ENCODE data around the gene RIMKLB.
"Not testable (repeated sequence)": the region's sequence is repeated elsewhere in the genome, so short reads cannot be mapped to it uniquely, and the experiment has no call there.

Gene RIMKLB

DNA sequence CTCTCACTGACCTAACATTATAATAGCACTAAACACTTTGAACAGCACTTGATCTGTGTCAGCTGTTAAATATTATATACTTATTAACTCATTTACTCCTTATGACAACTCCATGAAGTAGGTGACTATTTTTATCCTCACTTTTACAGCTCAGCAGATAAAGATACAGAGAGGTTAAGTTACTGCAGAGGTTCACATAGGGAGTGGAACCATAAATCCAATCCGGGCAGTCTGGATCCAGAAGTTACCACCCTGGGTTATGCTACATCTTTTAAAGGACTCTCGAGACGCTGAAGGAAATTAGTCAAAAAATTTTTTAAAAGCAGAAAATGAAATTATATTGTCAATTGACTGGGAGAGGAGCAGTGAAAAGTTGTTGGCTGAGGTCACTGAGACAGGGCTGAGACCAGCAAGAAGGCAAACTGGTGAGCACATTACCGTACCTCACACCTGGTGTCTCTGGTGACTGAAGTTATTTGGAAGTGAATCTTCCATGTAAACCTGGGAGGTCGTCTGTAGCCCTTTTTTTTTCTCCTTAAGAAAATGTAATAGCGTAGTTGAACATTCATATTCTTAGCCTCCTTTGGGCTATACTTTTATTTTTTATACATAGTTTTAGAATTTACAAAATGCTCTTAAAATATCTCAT, 1.2 kb upstream of the RIMKLB start:
- DNase-seq: no peak

DNA sequence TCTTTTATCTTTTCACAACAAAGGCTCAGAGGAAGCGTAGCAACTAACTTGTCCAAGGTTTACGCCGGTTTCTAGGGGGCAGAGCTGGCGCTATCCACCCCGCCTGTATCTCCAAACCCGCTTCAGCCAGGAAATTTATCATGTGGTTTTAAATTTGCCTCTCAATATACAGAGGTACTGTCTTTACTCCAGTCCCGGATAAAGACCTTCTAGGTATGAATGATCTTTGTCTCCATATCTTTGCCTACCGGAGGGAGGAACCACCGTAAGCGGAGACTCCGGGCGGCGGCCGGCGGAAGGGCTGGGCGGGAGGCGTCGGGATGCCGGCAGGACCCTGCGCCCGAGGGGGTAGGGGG, 693 bp upstream of the RIMKLB start:
- DNase-seq: peak; percentile 26

DNA sequence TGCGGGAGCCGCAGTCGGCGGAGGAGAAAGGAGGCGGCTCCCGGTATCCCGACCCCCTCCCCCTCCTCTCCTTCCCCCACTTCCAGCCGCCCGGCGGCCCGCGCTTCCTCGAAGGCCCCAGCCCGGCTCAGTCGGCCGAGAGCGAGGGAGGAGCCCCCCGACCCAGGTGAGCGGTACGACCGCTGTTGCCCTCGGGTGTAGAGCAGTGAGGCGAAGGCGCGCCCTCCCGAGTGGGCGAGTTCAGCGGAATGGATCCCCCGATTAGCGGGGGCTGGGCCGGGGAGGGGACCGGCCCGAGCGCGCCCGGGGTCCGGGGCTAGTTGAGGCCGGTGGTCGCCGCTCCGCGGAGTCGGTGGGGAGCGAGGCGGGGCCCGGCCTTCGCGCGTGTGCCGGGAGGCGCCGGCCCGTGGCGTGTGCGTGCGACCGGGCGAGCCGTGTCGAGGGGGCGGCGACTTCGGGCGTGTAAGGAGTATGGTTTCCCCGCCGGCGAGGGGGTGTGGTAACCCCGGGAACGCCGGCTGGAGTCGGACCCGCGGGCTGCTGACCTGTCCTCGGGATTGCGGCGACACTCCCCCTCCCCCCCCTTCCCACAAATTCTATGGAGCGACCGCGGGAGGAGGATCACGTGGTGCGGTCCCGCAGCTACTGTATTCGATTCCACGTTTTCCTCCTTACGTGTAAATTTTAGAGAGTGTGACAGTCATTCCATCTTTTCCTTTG, 501 bp downstream of the RIMKLB start:
- DNase-seq: no peak

DNA sequence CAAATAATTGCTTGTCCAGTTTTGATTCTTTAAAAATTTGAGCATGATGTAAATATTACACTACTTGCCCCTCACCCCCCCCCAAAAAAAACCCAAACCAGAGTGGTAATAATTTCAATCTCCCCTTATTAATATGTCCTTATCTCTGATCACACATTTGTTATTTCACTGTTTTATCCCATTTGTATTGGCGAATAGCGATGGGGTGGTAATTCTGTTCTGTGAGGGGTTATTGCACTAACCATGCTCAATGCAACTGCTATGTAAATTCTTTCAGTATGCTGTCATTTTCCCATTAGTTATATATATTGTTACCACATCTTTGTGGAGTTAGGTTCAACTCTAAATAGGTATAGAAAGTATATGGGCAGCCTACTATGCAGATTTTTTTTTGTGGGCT, 1.1 kb downstream of the RIMKLB start:
- DNase-seq: no peak

DNA sequence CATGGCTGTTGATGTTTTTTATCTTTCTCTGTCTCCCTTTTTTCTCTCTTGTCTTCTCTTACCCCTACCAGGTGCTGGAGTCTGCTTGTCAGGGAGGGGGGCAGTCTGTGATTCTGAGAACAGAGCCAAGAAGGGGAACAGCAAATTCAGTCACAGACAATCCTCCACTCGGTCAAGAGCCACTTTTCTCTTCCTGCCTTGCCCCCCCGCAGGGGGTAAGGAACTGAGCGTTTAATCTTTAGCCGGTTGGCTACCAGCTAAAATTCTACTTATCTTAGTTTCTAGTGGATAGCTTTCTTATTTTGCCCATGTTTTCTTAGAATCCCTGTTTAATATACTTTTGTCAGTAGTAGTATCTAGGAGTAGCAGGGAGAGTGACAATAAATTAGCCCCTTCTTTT, 1.9 kb downstream of the RIMKLB start:
- DNase-seq: no peak

DNA sequence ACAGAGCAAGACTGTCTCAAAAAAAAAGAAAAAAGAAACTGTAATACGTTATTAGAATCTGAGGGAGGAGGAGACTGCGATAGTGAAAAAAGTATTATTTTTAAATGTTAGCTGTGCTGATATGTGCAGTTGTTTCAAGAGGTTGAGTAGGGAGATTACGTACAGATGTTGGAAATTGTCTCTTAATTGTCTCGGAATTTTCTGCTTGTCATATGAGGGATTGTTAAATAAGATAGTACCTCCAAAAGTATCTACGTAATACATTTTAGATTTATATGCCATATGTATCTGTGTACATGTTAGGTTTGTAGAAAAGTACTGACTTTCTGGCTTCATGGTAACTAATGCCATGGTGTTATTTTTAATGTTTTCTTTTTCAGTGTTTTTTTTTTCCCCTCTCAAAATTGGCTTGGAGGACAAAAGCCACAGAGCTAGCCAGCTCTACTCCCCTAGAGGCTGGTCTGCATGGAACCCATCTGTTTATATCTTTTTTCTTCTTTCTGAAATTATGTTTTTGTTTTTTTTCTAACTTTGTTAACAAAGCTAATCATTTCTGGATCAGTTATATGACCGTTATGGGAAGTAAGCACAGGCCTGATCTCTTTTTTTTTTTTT, 3.4 kb downstream of the RIMKLB start:
- DNase-seq: no peak

DNA sequence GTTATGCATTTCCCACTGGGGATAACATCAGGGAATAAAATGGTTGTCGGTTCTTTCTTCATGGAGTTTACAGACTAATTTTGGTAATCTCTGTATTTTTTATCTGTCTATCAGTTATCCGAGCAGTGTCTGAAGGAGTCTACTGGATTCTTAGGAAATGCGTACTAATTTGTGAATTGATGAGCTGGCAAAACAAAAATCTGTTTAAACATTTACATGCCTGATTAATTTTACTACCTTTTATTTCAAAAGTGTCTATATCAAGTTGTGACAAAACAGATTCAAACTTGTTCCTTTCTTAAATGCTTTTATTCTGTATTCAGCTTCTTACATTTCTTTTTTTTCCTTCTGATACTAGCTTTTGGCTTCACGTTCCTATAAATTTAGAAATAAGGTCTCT, 4.4 kb downstream of the RIMKLB start:
- DNase-seq: no peak

DNA sequence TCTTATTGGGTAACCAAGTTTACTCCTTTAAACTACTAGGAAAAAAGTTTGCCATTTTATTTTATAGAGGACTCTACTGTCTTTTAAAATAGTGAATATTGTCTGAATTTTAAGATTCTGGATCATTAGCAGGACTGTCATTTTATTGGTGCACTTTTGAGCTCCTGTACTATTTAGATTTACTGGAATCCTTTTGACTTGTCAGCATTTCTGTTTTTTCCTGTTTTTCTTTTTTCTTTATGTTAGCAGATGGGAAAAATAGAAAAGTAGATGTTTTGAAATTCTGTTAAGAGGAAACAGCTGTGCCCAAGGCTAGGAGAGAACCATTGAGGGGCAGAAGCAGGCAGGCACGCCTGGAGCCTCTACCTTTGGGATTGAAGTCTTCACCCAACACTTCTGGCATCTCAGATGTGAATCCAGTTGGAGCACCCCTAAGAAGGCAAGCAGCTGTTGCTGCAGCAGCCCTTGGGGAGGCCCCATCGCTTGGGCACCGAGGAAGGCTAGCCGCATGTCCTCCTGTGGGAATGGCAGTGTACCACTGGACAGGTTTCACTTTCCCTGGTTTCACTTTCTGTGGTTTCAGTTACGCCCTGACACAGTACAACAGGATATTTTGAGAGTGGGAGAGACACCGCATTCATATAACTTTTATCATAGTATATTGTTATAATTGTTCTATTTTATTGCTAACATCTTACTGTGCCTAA, 11.5 kb downstream of the RIMKLB start:
- no peak for DNase-seq

DNA sequence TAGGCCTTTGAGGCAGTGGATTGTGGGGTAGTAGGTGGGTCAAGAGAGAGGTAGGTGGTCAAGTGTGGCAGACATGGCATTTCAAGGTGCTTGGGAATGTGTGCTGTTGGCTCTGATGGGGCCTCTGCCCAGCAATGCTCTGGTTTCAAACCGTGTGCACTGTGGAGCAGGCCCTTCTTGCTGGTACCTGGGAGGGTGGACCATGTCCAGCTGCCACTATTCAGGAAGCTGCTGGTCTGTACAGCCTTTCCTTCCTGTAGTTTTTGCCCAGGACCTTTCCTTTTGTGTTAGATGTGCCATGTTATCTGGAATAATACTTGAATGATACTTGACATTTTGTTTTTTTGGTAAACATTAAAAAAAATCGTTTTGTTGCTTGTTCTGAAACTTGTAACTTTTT, 14.8 kb downstream of the RIMKLB start:
- DNase-seq: no peak

DNA sequence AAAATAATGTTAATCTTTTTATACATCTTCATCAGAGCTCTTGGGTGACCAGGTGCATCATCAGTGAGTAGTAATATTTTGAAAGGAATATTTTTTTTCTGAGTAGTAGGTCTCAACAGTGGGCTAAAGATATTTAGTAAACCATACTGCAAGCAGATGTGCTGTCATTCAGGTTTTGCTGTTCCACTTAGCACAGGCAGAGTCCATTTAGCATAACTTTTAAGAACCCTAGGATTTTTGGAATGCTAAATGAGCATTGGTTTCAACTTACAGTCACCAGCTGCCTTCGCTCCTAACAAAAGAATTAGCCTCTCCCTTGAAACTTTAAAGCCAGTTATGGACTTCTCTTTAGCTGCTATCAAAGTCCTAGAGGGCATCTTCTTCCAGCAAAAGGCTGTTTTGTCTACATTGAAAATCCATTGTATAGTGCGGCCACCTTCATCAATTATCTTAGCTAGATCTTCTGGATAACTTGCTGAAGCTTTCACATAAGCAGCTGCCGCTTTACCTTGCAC, 24.6 kb downstream of the RIMKLB start:
- DNase-seq: no peak

DNA sequence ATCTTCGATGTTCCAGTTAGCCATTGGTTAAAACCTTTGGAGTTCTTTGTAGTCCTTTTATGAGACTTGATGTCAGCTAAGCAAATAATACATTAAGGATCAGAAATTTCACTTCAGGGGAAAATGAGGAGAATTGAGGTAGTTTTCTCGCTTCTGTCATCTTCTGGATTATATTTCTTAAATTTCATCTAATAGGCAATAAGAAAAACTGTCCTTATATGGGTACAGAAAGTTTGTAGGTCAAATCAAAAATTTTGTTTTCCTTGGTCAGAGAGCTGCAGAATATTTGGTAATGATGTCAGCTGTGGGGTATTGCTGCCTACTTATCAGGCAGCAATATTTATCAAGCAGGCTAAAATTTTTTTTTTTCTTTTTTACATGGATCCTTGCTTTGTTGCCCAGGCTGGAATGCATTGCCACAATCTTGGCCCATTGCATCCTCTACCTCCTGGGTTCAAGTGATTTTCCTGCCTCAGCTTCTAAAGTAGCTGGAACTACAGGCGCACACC, 37.1 kb downstream of the RIMKLB start:
- DNase-seq: no peak

DNA sequence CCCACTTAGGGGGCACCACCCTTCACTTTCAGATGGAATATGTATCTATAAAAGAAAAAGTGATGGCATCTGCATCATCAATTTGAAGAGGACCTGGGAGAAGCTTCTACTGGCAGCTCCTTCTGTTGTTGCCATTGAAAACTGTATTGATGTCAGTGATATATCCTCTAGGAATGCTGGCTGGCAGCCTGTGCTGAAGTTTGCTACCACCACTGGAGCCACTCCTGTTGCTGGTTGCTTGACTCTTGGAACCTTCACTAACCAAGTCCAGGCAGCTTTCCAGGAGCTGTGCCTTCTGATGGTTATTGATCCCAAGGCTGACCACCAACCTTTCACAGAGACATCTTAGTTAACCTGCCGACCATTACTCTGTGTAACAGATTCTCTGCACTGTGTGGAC, 44.7 kb downstream of the RIMKLB start:
- no peak for DNase-seq

DNA sequence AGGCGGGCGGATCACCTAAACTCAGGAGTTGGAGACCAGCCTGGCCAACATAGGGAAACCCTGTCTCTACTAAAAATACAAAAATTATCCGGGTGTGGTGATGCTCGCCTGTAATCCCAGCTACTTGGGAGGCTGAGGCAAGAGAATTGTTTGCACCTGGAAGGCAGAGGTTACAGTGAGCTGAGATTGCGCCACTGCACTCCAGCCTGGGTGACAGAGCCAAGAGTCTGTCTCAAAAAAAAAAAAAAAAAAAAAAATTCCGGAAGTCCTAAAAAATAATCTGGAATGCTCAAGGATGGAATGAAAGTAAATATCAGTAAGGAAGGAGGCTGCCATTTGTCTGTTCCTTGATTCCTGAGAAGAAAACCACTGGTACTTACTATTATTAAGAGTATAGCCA, 45.3 kb downstream of the RIMKLB start:
- not testable (repeated sequence) for DNase-seq

DNA sequence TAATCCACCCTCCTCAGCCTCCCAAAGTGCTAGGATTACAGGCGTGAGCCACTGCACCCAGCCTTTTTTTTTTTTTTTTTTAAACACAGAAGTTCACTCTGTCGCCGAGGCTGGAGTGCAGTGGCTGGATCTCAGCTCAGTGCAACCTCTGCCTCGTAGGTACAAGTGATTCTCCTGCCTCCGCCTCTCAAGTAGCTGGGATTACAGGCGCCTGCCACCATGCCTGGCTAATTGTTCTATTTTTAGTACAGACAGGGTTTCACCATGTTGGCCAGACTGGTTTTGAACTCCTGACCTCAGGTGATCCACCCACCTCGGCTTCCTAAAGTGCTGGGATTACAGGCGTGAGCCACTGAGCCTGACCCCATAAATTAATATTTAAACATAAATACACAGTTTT, 47.8 kb downstream of the RIMKLB start:
- not testable (repeated sequence) for DNase-seq

DNA sequence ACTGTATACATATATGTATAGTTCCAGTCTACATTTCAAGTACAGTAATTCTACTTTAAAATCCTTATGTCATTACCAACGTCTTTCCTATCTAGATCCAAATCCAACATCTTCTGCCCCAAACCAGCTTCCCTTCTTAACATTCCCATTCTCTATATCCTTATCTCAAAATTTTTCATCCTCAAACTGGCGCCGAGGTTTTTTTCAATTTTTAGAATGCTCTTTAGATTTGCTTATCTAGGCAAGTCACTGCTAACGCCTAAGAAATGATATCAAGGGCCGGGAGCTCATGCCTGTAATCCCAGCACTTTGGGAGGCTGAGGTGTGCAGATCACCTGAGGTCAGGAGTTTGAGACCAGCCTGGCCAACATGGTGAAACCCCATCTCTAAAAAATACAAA, 48.3 kb downstream of the RIMKLB start:
- no peak for DNase-seq

DNA sequence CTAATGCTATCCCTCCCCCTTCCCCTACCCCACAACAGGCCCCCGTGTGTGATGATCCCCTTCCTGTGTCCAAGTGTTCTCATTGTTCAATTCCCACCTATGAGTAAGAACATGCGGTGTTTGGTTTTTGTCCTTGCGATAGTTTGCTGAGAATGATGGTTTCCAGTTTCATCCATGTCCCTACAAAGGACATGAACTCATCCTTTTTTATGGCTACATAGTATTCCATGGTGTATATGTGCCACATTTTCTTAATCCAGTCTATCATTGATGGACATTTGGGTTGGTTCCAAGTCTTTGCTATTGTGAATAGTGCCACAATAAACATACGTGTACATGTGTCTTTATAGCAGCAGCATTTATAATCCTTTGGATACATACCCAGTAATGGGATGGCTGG, 62.3 kb downstream of the RIMKLB start:
- DNase-seq: not testable (repeated sequence)

DNA sequence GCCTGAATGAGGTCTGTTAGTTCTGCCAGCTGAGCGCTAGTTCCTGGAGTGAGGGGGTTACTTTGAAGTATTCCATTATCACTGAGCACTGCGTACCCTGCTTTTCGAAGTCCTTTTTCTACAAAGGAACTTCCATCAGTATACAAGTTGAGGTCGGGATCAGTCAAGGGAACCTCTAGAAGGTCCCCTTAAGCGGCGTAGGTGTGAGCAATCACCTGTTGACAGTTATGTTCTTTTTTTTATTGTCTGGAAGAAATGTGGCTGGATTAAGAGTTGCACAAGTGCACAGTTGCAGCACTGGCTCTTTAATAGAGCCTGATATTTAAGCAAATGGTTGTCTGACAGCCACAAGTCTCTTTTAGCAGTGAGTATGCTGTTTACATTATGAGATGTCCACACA, 64.9 kb downstream of the RIMKLB start:
- not testable (repeated sequence) for DNase-seq

DNA sequence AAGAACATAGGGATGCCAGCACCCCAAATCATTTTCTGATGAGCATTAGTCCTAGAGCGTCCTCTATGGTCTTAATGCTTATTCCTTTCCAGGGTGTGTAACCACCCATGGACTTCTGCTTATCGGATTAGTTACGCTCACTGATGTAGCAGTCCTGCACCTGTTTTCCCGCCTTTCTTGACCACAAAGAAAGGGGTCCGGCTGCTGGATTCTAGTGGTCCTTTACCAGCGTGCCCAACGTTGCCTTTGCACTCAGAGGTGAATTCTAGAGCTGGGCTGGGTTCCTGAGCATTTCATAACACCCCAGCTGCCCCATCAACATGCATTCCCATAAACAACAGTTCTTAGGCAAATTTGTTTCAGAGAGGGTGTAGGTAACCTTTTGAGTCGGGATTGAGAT, 68.3 kb downstream of the RIMKLB start:
- not testable (repeated sequence) for DNase-seq

DNA sequence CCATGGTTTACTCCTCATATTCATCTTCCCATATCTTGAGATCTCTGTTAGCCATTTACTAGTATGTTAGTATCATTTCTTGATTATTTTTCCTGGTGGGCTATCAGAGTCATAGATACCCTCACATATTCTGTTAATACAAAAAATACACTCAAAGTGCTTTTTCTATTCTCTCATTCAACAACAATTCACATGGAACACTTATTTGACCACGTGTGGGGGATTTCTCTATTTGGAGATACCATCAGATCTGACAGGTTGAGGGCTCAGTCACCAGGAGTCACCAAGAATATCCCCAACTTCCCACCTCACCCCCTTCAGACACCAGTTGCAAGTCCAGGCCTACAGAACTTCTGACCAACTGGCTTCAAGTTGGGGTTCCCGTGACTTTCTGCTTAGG, 72.7 kb downstream of the RIMKLB start:
- DNase-seq: no peak

DNA sequence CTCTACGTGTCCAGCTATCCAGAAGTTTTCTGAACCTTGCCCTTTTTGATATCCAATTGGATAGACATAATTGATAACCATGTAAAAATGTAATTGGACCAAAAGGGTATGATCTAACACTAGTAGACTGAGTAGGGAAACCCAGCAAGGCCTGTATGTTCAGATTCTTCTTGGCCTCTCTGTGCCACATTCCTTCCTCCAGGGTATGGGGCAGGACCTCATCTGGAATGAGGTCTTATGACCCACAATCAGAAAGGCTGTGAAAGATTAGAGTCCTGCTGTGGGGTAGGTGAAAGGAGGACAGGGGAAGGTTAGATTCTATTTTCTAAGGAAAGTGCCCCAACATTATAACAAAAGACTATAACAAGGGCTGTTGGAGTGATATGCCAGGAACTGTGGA, 73.3 kb downstream of the RIMKLB start:
- no peak for DNase-seq

DNA sequence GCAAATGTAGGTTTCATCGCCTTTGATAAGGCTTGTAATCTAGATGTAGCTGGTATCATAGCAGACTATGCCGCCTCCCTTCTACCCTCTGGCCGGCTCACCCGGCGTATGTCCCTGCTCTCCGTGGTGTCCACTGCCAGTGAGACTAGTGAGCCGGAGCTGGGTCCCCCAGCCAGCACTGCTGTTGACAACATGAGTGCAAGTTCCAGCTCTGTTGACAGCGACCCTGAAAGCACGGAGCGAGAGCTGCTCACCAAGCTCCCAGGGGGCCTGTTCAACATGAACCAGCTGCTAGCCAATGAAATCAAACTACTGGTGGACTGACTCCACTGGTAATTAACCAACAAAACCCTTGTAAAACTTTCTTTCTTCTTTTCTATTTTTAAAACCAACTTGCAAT, 75.7 kb downstream of the RIMKLB start:
- no peak for DNase-seq

DNA sequence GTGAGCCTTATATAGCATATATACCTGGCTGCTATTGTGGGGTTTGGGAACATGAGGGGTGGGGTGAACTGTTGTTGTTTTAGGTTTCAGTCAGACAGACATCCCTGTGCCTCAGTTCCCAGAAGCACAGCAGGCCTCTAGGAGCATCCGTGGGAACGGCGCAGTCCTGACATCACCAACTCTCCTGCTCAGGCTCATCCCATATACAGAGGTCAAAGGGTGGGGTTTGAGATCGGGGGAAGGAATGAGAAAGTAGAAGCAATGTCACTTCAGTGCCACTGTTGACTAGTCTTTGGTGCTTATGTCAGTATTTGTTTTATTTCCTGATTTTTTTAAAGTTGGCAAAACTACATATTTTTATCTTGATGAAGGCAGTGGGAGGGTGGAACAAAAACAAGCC, 81.5 kb downstream of the RIMKLB start:
- DNase-seq: no peak

DNA sequence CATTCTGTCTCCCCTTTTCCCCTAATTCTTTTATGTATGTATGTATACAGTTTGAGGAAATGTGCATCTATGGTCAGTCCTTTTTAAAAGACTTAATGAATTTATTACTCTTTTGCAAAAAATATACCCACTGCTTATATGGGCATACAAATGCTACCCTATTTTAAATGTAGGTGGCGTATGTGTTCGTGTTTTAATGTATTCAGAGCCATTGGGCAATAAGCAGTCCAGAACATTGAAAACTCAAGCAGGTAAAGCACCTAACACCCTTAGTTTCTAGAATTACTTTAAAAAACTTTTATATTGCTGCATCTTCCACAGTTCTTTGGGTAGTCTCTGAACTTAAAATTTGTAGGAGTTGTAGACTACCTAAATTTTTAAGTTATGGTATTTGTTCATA, 82.1 kb downstream of the RIMKLB start:
- DNase-seq: no peak

DNA sequence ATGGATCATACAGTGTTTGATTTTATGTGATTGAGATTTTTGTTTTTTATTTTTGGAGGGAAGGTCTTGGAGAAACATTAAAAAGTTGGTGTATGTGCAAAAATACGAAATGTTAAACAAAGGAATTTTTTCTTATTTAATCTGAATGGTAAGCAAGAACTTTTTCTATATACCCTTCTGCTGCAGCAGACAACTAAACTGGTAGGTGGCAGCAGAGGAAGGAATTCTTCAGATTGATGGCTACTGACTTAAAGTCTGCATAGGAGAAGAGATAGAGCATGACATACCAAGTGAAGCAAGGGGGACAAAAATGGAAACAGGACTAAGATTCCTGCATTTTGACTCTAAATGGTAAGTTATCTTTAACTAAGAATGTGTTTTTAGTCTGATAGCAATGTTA, 82.6 kb downstream of the RIMKLB start:
- DNase-seq: no peak

Measured in NCI-H748 treated with DMSO at 0.1 percent for 48 hours (cell line).